ENCODE results near the gene CDKL4.

DNA sequence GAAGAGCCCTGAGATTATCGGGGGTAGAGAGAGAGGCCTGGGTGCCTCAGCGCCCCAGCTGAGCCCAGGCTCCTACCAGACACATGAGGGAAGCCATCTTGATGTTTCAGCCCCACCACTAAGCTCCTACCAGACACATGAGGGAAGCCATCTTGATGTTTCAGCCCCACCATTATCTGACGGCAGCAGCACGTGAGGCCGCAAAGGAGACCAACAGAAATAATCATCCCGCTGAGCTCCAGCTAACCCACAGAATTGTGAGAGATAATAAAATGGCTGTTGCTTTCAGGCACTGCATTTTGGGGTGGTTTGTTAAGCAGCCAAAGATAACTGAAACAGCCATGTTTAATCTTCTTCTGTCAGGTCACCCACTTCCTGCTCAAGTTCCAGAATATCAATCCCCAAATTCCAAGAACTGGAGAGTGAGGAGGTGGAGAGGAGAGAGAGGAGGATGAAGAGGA is 93.6 kb downstream of the CDKL4 start:
- TF ChIP-seq, protein P1, sequence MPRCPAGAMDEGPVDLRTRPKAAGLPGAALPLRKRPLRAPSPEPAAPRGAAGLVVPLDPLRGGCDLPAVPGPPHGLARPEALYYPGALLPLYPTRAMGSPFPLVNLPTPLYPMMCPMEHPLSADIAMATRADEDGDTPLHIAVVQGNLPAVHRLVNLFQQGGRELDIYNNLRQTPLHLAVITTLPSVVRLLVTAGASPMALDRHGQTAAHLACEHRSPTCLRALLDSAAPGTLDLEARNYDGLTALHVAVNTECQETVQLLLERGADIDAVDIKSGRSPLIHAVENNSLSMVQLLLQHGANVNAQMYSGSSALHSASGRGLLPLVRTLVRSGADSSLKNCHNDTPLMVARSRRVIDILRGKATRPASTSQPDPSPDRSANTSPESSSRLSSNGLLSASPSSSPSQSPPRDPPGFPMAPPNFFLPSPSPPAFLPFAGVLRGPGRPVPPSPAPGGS (IDR thresholded peaks at IDR 0.05) = no peak
- no peak for TF ChIP-seq CHD2 (IDR thresholded peaks at IDR 0.05; ENCODE audit: low read length, partially characterized antibody)
- TF ChIP-seq, protein P2, sequence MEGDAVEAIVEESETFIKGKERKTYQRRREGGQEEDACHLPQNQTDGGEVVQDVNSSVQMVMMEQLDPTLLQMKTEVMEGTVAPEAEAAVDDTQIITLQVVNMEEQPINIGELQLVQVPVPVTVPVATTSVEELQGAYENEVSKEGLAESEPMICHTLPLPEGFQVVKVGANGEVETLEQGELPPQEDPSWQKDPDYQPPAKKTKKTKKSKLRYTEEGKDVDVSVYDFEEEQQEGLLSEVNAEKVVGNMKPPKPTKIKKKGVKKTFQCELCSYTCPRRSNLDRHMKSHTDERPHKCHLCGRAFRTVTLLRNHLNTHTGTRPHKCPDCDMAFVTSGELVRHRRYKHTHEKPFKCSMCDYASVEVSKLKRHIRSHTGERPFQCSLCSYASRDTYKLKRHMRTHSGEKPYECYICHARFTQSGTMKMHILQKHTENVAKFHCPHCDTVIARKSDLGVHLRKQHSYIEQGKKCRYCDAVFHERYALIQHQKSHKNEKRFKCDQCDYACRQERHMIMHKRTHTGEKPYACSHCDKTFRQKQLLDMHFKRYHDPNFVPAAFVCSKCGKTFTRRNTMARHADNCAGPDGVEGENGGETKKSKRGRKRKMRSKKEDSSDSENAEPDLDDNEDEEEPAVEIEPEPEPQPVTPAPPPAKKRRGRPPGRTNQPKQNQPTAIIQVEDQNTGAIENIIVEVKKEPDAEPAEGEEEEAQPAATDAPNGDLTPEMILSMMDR (IDR thresholded peaks at IDR 0.05) = no peak
- TF ChIP-seq, protein P3, sequence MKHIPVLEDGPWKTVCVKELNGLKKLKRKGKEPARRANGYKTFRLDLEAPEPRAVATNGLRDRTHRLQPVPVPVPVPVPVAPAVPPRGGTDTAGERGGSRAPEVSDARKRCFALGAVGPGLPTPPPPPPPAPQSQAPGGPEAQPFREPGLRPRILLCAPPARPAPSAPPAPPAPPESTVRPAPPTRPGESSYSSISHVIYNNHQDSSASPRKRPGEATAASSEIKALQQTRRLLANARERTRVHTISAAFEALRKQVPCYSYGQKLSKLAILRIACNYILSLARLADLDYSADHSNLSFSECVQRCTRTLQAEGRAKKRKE (CRISPR knock-in tag; IDR thresholded peaks at IDR 0.05; ENCODE audit: low read depth) = no peak
- no peak for TF ChIP-seq EP300 (IDR thresholded peaks at IDR 0.05)
- TF ChIP-seq JUNB (IDR thresholded peaks at IDR 0.05) = no peak
- no peak for TF ChIP-seq POLR2A (IDR thresholded peaks at IDR 0.05; ENCODE audit: low read length)
- TF ChIP-seq PHF8 (IDR thresholded peaks at IDR 0.05; ENCODE audit: borderline replicate concordance, low read depth) = no peak
- TF ChIP-seq, protein P4, sequence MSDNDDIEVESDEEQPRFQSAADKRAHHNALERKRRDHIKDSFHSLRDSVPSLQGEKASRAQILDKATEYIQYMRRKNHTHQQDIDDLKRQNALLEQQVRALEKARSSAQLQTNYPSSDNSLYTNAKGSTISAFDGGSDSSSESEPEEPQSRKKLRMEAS (IDR thresholded peaks at IDR 0.05) = no peak
- no peak for TF ChIP-seq BHLHE40 (IDR thresholded peaks at IDR 0.05; ENCODE audit: low read depth, low read length)
- TF ChIP-seq RAD21 (conservative IDR thresholded peaks at IDR 0.05 in 1 of 2, IDR thresholded peaks at IDR 0.05 in 1 of 2) = no peak
- no peak for TF ChIP-seq HOXB13 (CRISPR knock-in tag; IDR thresholded peaks at IDR 0.05; ENCODE audit: low read depth)
- TF ChIP-seq, protein P5, sequence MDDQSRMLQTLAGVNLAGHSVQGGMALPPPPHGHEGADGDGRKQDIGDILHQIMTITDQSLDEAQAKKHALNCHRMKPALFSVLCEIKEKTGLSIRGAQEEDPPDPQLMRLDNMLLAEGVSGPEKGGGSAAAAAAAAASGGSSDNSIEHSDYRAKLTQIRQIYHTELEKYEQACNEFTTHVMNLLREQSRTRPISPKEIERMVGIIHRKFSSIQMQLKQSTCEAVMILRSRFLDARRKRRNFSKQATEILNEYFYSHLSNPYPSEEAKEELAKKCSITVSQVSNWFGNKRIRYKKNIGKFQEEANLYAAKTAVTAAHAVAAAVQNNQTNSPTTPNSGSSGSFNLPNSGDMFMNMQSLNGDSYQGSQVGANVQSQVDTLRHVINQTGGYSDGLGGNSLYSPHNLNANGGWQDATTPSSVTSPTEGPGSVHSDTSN (IDR thresholded peaks at IDR 0.05) = no peak

Data from A549 (cell line).